Suprapubic skin (tissue), 4 donors: ENCODE results near the gene KCNG2.

Source experiments
- CTCF ChIP-seq, 2 donors: fragments of 200-600 bp in 1 of 2; fragments of 450-650 bp in 1 of 2; sonication (generic) in 1 of 2; IDR thresholded peaks; one replicate each; pipeline ENCODE4 v1.5.1; 2016 to 2019; ENCODE audit warnings: antibody characterized with exemption in 2 of 2, mild to moderate bottlenecking in 1 of 2, moderate library complexity in 1 of 2
- POLR2A ChIP-seq, 2 donors: fragments of 450-650 bp; IDR thresholded peaks; one replicate each; pipeline ENCODE4 v1.6.1; 2017; ENCODE audit warnings: antibody characterized with exemption in 2 of 2, mild to moderate bottlenecking in 2 of 2, moderate library complexity in 2 of 2
- POLR2AphosphoS5 ChIP-seq, 3 donors: sonication (generic); formaldehyde crosslinking; IDR thresholded peaks; one replicate each; pipeline ENCODE4 v1.6.1; 2017; ENCODE audit warnings: antibody characterized with exemption in 3 of 3

GRCh38 chr18:79889569-79889968 lies 91.8 kb downstream of the KCNG2 start:
- TF ChIP-seq CTCF (IDR thresholded peaks at IDR 0.05), result no peak
- no peak for TF ChIP-seq POLR2AphosphoS5 (IDR thresholded peaks at IDR 0.05)
- TF ChIP-seq POLR2A (IDR thresholded peaks at IDR 0.05), result no peak
